LoVo (cell line): ENCODE measurements around the gene KBTBD13.

Experiments used
- DNase-seq: peaks from one replicate; pipeline ENCODE4 v3.0.0-alpha.2; 2016; ENCODE audit warnings: low spot score

KBTBD13 gene

GRCh38 chr15:65052956-65053355 lies 23.6 kb upstream of the KBTBD13 start:
- no peak for DNase-seq

- peak; percentile 75 for DNase-seq
Observed at GRCh38 chr15:65054333-65055200, 22.0 kb upstream of the KBTBD13 start.

GRCh38 chr15:65055201-65055870 lies 21.2 kb upstream of the KBTBD13 start:
- DNase-seq = peak; percentile 56

GRCh38 chr15:65056106-65056505 lies 20.4 kb upstream of the KBTBD13 start:
- no peak for DNase-seq

- DNase-seq = peak; percentile 95
Observed at GRCh38 chr15:65056868-65057548, 19.5 kb upstream of the KBTBD13 start.

GRCh38 chr15:65057549-65057940 lies 19.0 kb upstream of the KBTBD13 start:
- no peak for DNase-seq

GRCh38 chr15:65058394-65059368 lies 17.9 kb upstream of the KBTBD13 start:
- DNase-seq = no peak

- no peak for DNase-seq
Observed at GRCh38 chr15:65059369-65059750, 17.2 kb upstream of the KBTBD13 start.

- DNase-seq = no peak
Observed at GRCh38 chr15:65059931-65060596, 16.5 kb upstream of the KBTBD13 start.

- no peak for DNase-seq
Observed at GRCh38 chr15:65060641-65061397, 15.7 kb upstream of the KBTBD13 start.

- DNase-seq = no peak
Observed at GRCh38 chr15:65062061-65062460, 14.5 kb upstream of the KBTBD13 start.

- no peak for DNase-seq
Observed at GRCh38 chr15:65062726-65063125, 13.8 kb upstream of the KBTBD13 start.

GRCh38 chr15:65066001-65066634 lies 10.4 kb upstream of the KBTBD13 start:
- no peak for DNase-seq

GRCh38 chr15:65066635-65067316 lies 9.8 kb upstream of the KBTBD13 start:
- DNase-seq = no peak

GRCh38 chr15:65067317-65067644 lies 9.3 kb upstream of the KBTBD13 start:
- no peak for DNase-seq

GRCh38 chr15:65067645-65068402 lies 8.7 kb upstream of the KBTBD13 start, which contains the start of gene RASL12:
Gene RASL12 (minus strand): TSS chr15:65067991. CDS start chr15:65067835, 156 bp downstream.
- DNase-seq = no peak

GRCh38 chr15:65068403-65068788 lies 8.2 kb upstream of the KBTBD13 start:
- DNase-seq = no peak

- DNase-seq = no peak
Observed at GRCh38 chr15:65069179-65069578, 7.4 kb upstream of the KBTBD13 start.
